H9 (cell line): ENCODE results near the gene SULT1E1. TPM values are rescaled to one million over a fixed set of nuclear protein-coding genes. Genes with fewer than 3 reads are reported as not detected.

Experiments used
- DNase-seq: peaks from one replicate; pipeline ENCODE4 v3.0.0-alpha.2; 2017
- H2AFZ ChIP-seq: one replicate; pipeline ENCODE4 v1.6.1; 2013; ENCODE audit warnings: mild to moderate bottlenecking, low read length, control low read depth, moderate library complexity
- H2AK5ac ChIP-seq: 2 replicates; pipeline ENCODE4 v1.6.1; 2013; ENCODE audit warnings: low read length, control low read depth, mixed read lengths; ENCODE audit not compliant: insufficient read length
- H2BK120ac ChIP-seq: one replicate; pipeline ENCODE4 v1.6.1; 2013; ENCODE audit warnings: low read depth, mild to moderate bottlenecking, low read length, control low read depth, inconsistent platforms; ENCODE audit not compliant: poor library complexity, severe bottlenecking
- H2BK12ac ChIP-seq: 2 replicates; pipeline ENCODE4 v1.6.1; 2013; ENCODE audit warnings: low read length, control low read depth, mixed read lengths, low read depth; ENCODE audit not compliant: insufficient read length
- H2BK15ac ChIP-seq: 2 replicates; pipeline ENCODE4 v1.6.1; 2013; ENCODE audit warnings: low read depth, low read length, control low read depth
- H2BK20ac ChIP-seq: one replicate; pipeline ENCODE4 v1.6.1; 2013; ENCODE audit warnings: low read depth, mild to moderate bottlenecking, low read length, control low read depth, inconsistent platforms; ENCODE audit not compliant: poor library complexity, severe bottlenecking
- H2BK5ac ChIP-seq: 2 replicates; pipeline ENCODE4 v1.6.1; 2013; ENCODE audit warnings: low read length, control low read depth, mixed read lengths; ENCODE audit not compliant: insufficient read length
- H3K14ac ChIP-seq: 2 replicates; pipeline ENCODE4 v1.6.1; 2013; ENCODE audit warnings: low read length, control low read depth; ENCODE audit not compliant: insufficient read depth
- H3K18ac ChIP-seq: 2 replicates; pipeline ENCODE4 v1.6.1; 2013; ENCODE audit warnings: low read depth, mild to moderate bottlenecking, mixed read lengths, low read length, control low read depth; ENCODE audit not compliant: insufficient read length
- H3K23ac ChIP-seq: 2 replicates; pipeline ENCODE4 v1.6.1; 2013; ENCODE audit warnings: low read length, control low read depth, mixed read lengths, low read depth; ENCODE audit not compliant: insufficient read length
- H3K23me2 ChIP-seq: 2 replicates; pipeline ENCODE4 v1.6.1; 2013; ENCODE audit warnings: low read depth, mild to moderate bottlenecking, mixed read lengths, low read length, control low read depth; ENCODE audit not compliant: insufficient read length, poor library complexity, severe bottlenecking
- H3K27ac ChIP-seq: 2 replicates; pipeline ENCODE4 v1.5.1; 2013; ENCODE audit warnings: low read length, control low read depth, mixed read lengths, low read depth; ENCODE audit not compliant: insufficient read length
- H3K27me3 ChIP-seq: 2 replicates; pipeline ENCODE4 v1.6.1; 2013; ENCODE audit warnings: low read length, control low read depth, inconsistent platforms; ENCODE audit not compliant: insufficient read depth
- H3K4ac ChIP-seq: 2 replicates; pipeline ENCODE4 v1.6.1; 2013; ENCODE audit warnings: low read depth, mild to moderate bottlenecking, control low read depth, inconsistent platforms, low read length, moderate library complexity
- H3K4me1 ChIP-seq: 2 replicates; pipeline ENCODE4 v1.6.1; 2013; ENCODE audit warnings: low read length, control low read depth, inconsistent platforms; ENCODE audit not compliant: insufficient read depth
- H3K4me2 ChIP-seq: 2 replicates; pipeline ENCODE4 v1.6.1; 2013; ENCODE audit warnings: low read length, control low read depth, mixed read lengths; ENCODE audit not compliant: insufficient read length, insufficient read depth
- H3K56ac ChIP-seq: 2 replicates; pipeline ENCODE4 v1.6.1; 2013; ENCODE audit warnings: low read depth, mild to moderate bottlenecking, mixed read lengths, low read length, control low read depth; ENCODE audit not compliant: insufficient read length
- H3K79me1 ChIP-seq: 2 replicates; pipeline ENCODE4 v1.6.1; 2013; ENCODE audit warnings: low read depth, mild to moderate bottlenecking, moderate library complexity, low read length, control low read depth, inconsistent platforms; ENCODE audit not compliant: insufficient read depth, poor library complexity, severe bottlenecking
- H3K79me2 ChIP-seq: 2 replicates; pipeline ENCODE4 v1.6.1; 2013; ENCODE audit warnings: low read length, control low read depth, inconsistent platforms; ENCODE audit not compliant: insufficient read depth
- H3K9ac ChIP-seq: 2 replicates; pipeline ENCODE4 v1.6.1; 2013; ENCODE audit warnings: low read length, control low read depth, mixed read lengths; ENCODE audit not compliant: insufficient read length; ENCODE audit errors: extremely low read depth
- H3K9me3 ChIP-seq: one replicate; pipeline ENCODE4 v1.6.1; 2013; ENCODE audit warnings: low read depth, low read length, inconsistent platforms; ENCODE audit not compliant: control insufficient read depth
- H3T11ph ChIP-seq: one replicate; pipeline ENCODE4 v1.6.1; 2013; ENCODE audit warnings: mild to moderate bottlenecking, low read length, control low read depth, inconsistent platforms
- H4K20me1 ChIP-seq: one replicate; pipeline ENCODE4 v1.6.1; 2013; ENCODE audit not compliant: control insufficient read depth, insufficient read length, insufficient read depth
- H4K5ac ChIP-seq: 2 replicates; pipeline ENCODE4 v1.6.1; 2013; ENCODE audit warnings: low read depth, mild to moderate bottlenecking, mixed read lengths, low read length, control low read depth; ENCODE audit not compliant: insufficient read length
- H4K8ac ChIP-seq: replicated peaks from 2 replicates; pipeline ENCODE4 v1.6.1; 2013; ENCODE audit warnings: low read length, control low read depth, mixed read lengths, low read depth; ENCODE audit not compliant: insufficient read length
- H4K91ac ChIP-seq: 2 replicates; pipeline ENCODE4 v1.6.1; 2013; ENCODE audit warnings: low read depth, mild to moderate bottlenecking, moderate library complexity, mixed read lengths, low read length, control low read depth; ENCODE audit not compliant: insufficient read length
- H3K27ac Mint-ChIP-seq, 3 experiments: 2 replicates in 2 of 3; 3 replicates in 1 of 3; pipeline ENCODE4 v1.8.0; 2020 to 2021; ENCODE audit warnings: mixed read lengths in 3 of 3, mild to moderate bottlenecking in 1 of 3, moderate library complexity in 1 of 3
- H3K27me3 Mint-ChIP-seq: 2 replicates; pipeline ENCODE4 v1.8.0; 2021; ENCODE audit warnings: low read depth, mild to moderate bottlenecking, moderate library complexity, mixed read lengths
- H3K36me3 Mint-ChIP-seq, 3 experiments: 2 replicates in 2 of 3; 3 replicates in 1 of 3; pipeline ENCODE4 v1.8.0; 2020 to 2021; ENCODE audit warnings: low read depth in 3 of 3, mixed read lengths in 3 of 3; ENCODE audit not compliant: insufficient read depth in 1 of 3
- H3K4me1 Mint-ChIP-seq, 2 experiments: 2 replicates each; pipeline ENCODE4 v1.8.0; 2020; ENCODE audit warnings: mixed read lengths in 2 of 2
- H3K4me3 Mint-ChIP-seq, 2 experiments: 2 replicates in 1 of 2; 3 replicates in 1 of 2; pipeline ENCODE4 v1.8.0; 2020 to 2021; ENCODE audit warnings: mild to moderate bottlenecking in 2 of 2, mixed read lengths in 2 of 2, moderate library complexity in 1 of 2
- H3K9me3 Mint-ChIP-seq, 2 experiments: 2 replicates in 1 of 2; 3 replicates in 1 of 2; pipeline ENCODE4 v1.8.0; 2020; ENCODE audit warnings: mild to moderate bottlenecking in 2 of 2, mixed read lengths in 2 of 2, moderate library complexity in 1 of 2
- WGBS: extraction: QIAGEN DNeasy Blood & Tissue Kit; methylation state at CpG from one replicate; pipeline ENCODE4 v1.1.7; 2013; ENCODE audit warnings: missing lambda C conversion rate, low lambda C conversion rate, mixed read lengths; ENCODE audit not compliant: insufficient read length; ENCODE audit errors: extremely low coverage; 5-methylcytosine and 5-hydroxymethylcytosine counted together
- total RNA-seq: library from RNA; stranded (reverse); gene quantifications from 2 replicates; pipeline ENCODE4 v1.2.1, GENCODE V29; 2021
- TF ChIP-seq, protein P1 (sequence below): fragments of 200-600 bp; sonication (generic); conservative IDR thresholded peaks from 3 replicates; pipeline ENCODE4 v1.8.0; 2021; ENCODE audit warnings: antibody characterized with exemption, mild to moderate bottlenecking

The SULT1E1 gene
- total RNA-seq, 1 experiment from 2014 or later = not detected

DNA sequence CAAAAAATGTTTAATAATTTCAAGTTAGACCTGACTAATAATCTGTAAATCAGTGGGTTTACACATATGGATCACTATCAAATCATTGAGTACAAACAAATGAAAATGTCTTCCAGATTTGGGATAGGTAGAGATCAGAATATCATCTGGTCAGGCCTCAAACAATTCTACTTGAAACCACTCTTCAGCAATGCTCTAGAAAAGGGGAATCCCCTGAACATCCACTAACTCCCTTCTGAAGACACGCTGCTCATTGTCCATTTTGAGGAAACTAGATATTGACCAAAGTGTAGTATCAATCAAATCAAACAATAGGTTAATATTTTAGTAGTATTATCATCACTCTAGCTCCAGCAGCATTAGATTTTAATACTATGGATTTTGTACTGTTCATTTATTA, 46.3 kb downstream of the SULT1E1 start:
- Histone ChIP-seq H3K23me2 (no peaks in the 10 kb centered on the region), H2BK5ac (no peak overlapping the region), H2AFZ (no peak overlapping the region), H4K91ac (no peak overlapping the region), H3K27ac (no peak overlapping the region), H3K14ac (no peak overlapping the region), H3K56ac (no peak overlapping the region), H3K23ac (no peak overlapping the region), H2BK20ac (no peak overlapping the region), H4K8ac (no peak overlapping the region), H2AK5ac (no peak overlapping the region), H3K4me2 (no peak overlapping the region), H3K9ac (no peak overlapping the region), H2BK120ac (no peak overlapping the region), H3K18ac (no peak overlapping the region), H3K4me1 (no peaks in the 10 kb centered on the region), H4K20me1 (no peaks in the 10 kb centered on the region), H2BK15ac (no peak overlapping the region), H3K79me2 (no peaks in the 10 kb centered on the region), H3K79me1 (no peaks in the 10 kb centered on the region), H4K5ac (no peak overlapping the region), H2BK12ac (no peak overlapping the region), H3K27me3 (no peaks in the 10 kb centered on the region), H3T11ph (no peak overlapping the region), H3K9me3 (no peaks in the 10 kb centered on the region), H3K4ac (no peak overlapping the region)
- H3K27ac Mint-ChIP-seq = no peak overlapping the region
- H3K9me3 Mint-ChIP-seq = no peaks in the 10 kb centered on the region
- DNase-seq = no peak
- H3K4me3 Mint-ChIP-seq = no peak overlapping the region
- TF ChIP-seq, protein P1, sequence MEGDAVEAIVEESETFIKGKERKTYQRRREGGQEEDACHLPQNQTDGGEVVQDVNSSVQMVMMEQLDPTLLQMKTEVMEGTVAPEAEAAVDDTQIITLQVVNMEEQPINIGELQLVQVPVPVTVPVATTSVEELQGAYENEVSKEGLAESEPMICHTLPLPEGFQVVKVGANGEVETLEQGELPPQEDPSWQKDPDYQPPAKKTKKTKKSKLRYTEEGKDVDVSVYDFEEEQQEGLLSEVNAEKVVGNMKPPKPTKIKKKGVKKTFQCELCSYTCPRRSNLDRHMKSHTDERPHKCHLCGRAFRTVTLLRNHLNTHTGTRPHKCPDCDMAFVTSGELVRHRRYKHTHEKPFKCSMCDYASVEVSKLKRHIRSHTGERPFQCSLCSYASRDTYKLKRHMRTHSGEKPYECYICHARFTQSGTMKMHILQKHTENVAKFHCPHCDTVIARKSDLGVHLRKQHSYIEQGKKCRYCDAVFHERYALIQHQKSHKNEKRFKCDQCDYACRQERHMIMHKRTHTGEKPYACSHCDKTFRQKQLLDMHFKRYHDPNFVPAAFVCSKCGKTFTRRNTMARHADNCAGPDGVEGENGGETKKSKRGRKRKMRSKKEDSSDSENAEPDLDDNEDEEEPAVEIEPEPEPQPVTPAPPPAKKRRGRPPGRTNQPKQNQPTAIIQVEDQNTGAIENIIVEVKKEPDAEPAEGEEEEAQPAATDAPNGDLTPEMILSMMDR = no peak
- H3K36me3 Mint-ChIP-seq = peaks cover 0 to 1% (median 0%) of the 10 kb centered on the region in 3 experiments; a peak in 1 of 7 replicates
- H3K4me1 Mint-ChIP-seq = 0 out of 4 replicates have a peak, but pooled peaks cover 0 to 2% of the 10 kb centered on the region in 2 experiments
- no CpG with 5 or more reads among the region's 1 CpG for WGBS
- H3K27me3 Mint-ChIP-seq = no peaks in the 10 kb centered on the region
